Fibroblast of villous mesenchyme (primary cell): ENCODE measurements around the gene ZKSCAN1. TPM values are rescaled to one million over a fixed set of nuclear protein-coding genes. Genes with fewer than 3 reads are reported as not detected.

Source experiments
- DNase-seq: peaks from one replicate; pipeline ENCODE4 v3.0.0-alpha.2; 2010; ENCODE audit warnings: low read depth
- H3K4me3 ChIP-seq: 2 replicates; pipeline ENCODE4 v1.5.1; 2011; ENCODE audit warnings: low read depth, mild to moderate bottlenecking, low read length
- CTCF ChIP-seq: IDR thresholded peaks from 2 replicates; pipeline ENCODE4 v1.5.1; 2012; ENCODE audit warnings: low read depth, mild to moderate bottlenecking, low read length; ENCODE audit not compliant: insufficient read depth
- total RNA-seq: library from RNA; depleted of rRNA; stranded (reverse); fragments of >200 nt; gene quantifications from 2 replicates; pipeline ENCODE4 v1.2.3, GENCODE V29; 2012

Gene ZKSCAN1
- total RNA-seq, 1 donor = 41.9 TPM

GRCh38 chr7:100040575-100040974 lies 25.2 kb downstream of the ZKSCAN1 start:
- no peak overlapping the region for H3K4me3 ChIP-seq
- TF ChIP-seq CTCF = no peak
- no peak for DNase-seq

GRCh38 chr7:100044718-100045117 lies 29.3 kb downstream of the ZKSCAN1 start:
- peak; percentile 14 for TF ChIP-seq CTCF
- no peak for DNase-seq
- no peak overlapping the region for H3K4me3 ChIP-seq

GRCh38 chr7:100048680-100049079 lies 33.3 kb downstream of the ZKSCAN1 start:
- H3K4me3 ChIP-seq = no peak overlapping the region
- no peak for TF ChIP-seq CTCF
- DNase-seq = no peak

- peak; percentile 89 for DNase-seq
- TF ChIP-seq CTCF = peak; percentile 7
Measured at GRCh38 chr7:100049441-100050291, 34.3 kb downstream of the ZKSCAN1 start, which contains the start of gene ZSCAN21. Gene ZSCAN21 (plus strand): TSS chr7:100049774. CDS start chr7:100057007, 7,233 bp downstream.

GRCh38 chr7:100051611-100052010 lies 36.2 kb downstream of the ZKSCAN1 start:
- no peak overlapping the region for H3K4me3 ChIP-seq
- DNase-seq = no peak
- TF ChIP-seq CTCF = no peak

More at GRCh38 chr7:100049441-100050291, 34.3 kb downstream of the ZKSCAN1 start, which contains the start of gene ZSCAN21:
- peak within 1 kb of the TSS; percentile 94 for H3K4me3 ChIP-seq

- peak; percentile 44 for TF ChIP-seq CTCF
- peak; percentile 83 for DNase-seq
- no peak overlapping the region for H3K4me3 ChIP-seq
Measured at GRCh38 chr7:100053215-100053614, 37.8 kb downstream of the ZKSCAN1 start.

GRCh38 chr7:100057006-100057405 lies 41.6 kb downstream of the ZKSCAN1 start:
- no peak overlapping the region for H3K4me3 ChIP-seq
- TF ChIP-seq CTCF = no peak
- DNase-seq = no peak
